Cerebellar nuclear complex (tissue), 1 donor: ENCODE measurements around the gene OR10P1.

Source experiments
- DNase-seq, 2 experiments: peaks; one replicate each; lab custom pipeline; 2025; lab: John Stamatoyannopoulos, UW

Gene OR10P1

GRCh38 chr12:55684761-55685370, 48.2 kb downstream of the OR10P1 start:
- DNase-seq, result no peak

- DNase-seq, result no peak
Observed at GRCh38 chr12:55685671-55686070, 49.0 kb downstream of the OR10P1 start.

GRCh38 chr12:55686366-55687010, 49.8 kb downstream of the OR10P1 start:
- DNase-seq, result no peak
